GM13976 (cell line): Measurements from ENCODE around the gene FUT7.
"Not testable (repeated sequence)": the region's sequence is repeated elsewhere in the genome, so short reads cannot be mapped to it uniquely, and the experiment has no call there.

ENCODE experiments used
- DNase-seq: peaks from one replicate; pipeline ENCODE4 v3.0.0; 2012; ENCODE audit warnings: low spot score
- CTCF ChIP-seq: IDR thresholded peaks from 2 replicates; pipeline ENCODE4 v1.5.1; 2012; ENCODE audit warnings: borderline replicate concordance, mild to moderate bottlenecking; ENCODE audit not compliant: insufficient read depth; ENCODE audit errors: extremely low read depth, missing control alignments, control extremely low read depth
- in situ Hi-C: fragments of 300-500 bp; cut with MboI; formaldehyde crosslinking; loops from one replicate; pipeline ENCODE4 v1.12.0; 2022; ENCODE audit warnings: low sequenced_read_pairs, mixed read lengths, inconsistent platforms; ENCODE audit not compliant: unreplicated experiment

Gene FUT7

GRCh38 chr9:137009217-137009616 lies 22.7 kb downstream of the FUT7 start:
- in situ Hi-C loops = no loop called here
- no peak for DNase-seq
- no peak for TF ChIP-seq CTCF

GRCh38 chr9:137008312-137008711 lies 23.6 kb downstream of the FUT7 start:
- in situ Hi-C loops = no loop called here

GRCh38 chr9:137007816-137008270 lies 24.0 kb downstream of the FUT7 start:
- no peak for TF ChIP-seq CTCF
- no peak for DNase-seq
- in situ Hi-C loops = no loop called here

More at GRCh38 chr9:137008312-137008711, 23.6 kb downstream of the FUT7 start:
- no peak for DNase-seq
- no peak for TF ChIP-seq CTCF

GRCh38 chr9:137007108-137007815 lies 24.6 kb downstream of the FUT7 start:
- in situ Hi-C loops = no loop called here
- TF ChIP-seq CTCF = no peak
- no peak for DNase-seq

- no peak for TF ChIP-seq CTCF
- in situ Hi-C loops = no loop called here
- DNase-seq = no peak
These were observed 25.5 kb downstream of the FUT7 start for GRCh38 chr9:137006116-137007003.

GRCh38 chr9:137004285-137004684 lies 27.6 kb downstream of the FUT7 start:
- in situ Hi-C loops, DNase-seq: not testable (repeated sequence)
- peak; percentile 17 for TF ChIP-seq CTCF
